HG02571 (cell line): ENCODE results near the gene TRABD2B.

Experiments
- ATAC-seq: cut with Tn5 transposase; IDR thresholded peaks from one replicate; pipeline ENCODE4 v1.9.1; 2021; ENCODE audit warnings: mild to moderate bottlenecking, moderate library complexity; ENCODE audit not compliant: unreplicated experiment

The TRABD2B gene

DNA sequence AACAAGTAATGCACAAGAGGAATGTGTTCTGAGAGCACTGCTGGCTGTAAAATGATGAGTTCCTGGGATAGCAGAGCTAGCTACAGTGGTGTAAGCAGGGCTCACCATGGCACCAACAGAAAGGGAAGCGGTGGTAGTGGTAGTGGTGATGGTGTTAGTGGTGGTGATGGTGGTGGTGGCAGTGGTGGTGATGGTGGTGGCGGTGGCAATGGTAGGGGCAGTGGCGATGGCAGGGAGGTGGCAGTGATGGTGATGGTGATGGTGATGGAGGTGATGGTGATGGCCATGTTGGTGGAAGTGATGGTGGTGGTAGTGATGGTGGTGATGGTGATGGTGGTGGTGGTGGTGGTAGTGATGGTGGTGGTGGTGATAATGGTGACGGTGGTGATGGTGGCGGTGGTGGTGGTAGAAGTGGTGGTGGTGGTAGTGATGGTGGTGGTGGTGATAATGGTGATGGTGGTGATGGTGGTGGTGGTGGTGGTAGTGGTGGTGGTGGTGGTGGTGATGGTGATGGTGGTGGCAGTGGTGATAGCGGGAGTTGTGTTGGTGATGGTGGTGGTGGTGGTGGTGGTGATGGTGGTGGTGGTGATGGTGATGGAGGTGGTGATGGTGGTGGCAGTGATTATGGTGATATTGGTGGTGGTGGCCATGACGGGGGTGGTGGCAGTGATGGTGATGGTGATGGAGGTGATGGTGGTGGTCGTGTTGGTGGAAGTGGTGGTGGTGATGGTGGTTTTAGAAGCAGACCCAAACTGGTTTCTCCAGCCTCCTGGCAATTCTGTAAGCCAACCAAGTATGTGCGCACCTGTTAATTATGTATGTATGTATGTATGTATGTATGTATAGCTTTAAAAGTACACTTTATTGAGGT, 254.1 kb downstream of the TRABD2B start:
- ATAC-seq: no peak

DNA sequence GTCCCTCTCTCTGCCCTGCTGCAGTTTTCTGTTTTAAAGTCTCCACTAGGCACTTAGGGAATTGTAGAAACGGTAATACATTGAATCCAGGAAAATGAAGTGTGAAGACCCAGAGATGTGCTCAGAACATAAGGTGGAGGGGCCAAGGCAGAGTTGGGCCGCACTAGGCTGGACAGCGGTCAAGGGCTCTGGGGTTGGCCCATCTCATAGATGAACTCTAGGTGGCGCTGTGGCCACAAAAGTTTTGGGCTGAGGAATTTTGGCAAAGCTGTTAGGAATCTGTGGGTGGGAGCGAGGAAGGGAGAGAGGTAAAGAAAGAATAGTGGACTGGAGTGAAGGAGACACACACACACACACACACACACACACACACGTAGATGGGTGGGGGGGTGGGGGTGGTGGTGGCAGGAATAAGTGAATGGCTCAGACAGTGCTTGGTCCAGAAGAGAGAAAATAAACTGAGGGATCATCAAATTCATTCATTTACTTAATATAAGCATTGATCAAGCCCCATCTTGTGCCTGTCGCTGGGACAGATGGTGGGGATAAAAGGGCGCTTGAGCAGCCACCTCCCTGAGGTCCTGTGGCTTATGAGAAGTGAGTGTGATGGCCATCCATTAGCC, 258.5 kb downstream of the TRABD2B start:
- ATAC-seq: no peak

DNA sequence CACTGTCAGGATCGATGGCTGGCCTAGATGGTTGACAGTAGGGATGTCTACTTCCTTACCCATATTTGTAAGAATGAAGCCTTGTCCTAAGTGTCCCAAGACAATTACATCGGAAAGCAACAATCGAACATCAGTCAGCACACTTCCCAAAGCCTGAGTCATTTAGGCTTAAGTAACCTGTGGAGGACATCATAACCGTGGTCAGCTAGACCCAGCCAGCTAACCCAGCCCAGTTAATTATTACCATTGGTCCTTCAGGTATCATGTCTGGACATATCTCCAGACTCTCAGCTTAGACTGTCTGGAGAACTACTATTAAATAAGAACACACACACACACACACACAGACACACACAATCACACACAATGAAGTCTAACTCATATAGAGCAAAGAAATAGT, 264.7 kb downstream of the TRABD2B start:
- ATAC-seq: no peak

DNA sequence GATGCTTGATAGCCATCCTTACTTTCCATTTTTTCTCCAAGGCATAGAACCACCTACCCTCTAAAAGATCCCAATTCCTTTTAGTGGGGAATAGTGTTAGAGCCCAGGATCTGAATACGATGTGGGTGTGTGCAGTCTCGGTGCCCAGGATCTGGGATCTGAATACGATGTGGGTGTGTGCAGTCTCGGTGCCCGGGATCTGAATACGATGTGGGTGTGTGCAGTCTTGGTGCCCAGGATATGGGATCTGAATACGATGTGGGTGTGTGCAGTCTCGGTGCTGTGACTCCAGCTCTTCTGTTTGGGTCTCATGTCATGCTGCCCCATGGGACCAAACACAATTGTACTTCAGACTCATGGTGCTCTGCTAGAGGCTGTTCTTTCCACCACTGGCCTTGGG, 265.5 kb downstream of the TRABD2B start:
- no peak for ATAC-seq

DNA sequence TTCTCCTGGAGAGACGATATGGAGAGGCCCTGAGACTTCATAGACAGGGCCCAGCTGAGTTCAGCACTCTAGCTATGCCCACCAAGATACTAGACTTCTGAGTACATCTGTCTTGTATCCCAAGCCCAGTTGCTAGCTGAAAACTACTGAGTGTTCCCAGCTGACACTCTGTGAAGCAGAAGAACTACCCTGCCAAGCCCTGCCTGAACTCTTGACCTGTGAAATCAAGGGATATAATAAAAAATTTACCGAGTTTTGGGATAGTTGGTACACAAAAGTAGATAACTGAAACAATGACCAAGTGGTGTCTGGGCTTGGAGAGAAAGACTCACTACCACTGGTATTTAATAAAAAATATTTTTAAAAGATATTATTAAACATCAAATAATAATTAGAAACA, 267.5 kb downstream of the TRABD2B start:
- no peak for ATAC-seq

DNA sequence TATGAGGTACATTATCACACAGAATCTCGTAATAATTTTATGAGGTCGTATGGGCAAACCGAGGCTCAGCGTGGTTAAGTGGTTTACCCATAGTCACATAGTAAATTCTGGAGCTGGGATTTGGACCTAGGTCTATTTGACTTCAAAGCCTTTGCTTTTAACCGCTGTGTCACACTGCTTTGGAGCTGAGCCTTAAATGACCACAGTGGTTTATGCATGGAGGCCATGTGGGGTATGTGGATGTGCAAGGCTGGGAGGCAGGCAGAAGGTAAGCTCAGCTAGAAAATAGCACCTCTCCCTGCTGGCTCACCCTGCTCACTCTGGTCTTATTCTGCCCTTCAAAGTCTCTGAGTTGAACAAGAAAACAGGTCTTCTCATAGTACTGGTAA, 269.5 kb downstream of the TRABD2B start:
- ATAC-seq: no peak

DNA sequence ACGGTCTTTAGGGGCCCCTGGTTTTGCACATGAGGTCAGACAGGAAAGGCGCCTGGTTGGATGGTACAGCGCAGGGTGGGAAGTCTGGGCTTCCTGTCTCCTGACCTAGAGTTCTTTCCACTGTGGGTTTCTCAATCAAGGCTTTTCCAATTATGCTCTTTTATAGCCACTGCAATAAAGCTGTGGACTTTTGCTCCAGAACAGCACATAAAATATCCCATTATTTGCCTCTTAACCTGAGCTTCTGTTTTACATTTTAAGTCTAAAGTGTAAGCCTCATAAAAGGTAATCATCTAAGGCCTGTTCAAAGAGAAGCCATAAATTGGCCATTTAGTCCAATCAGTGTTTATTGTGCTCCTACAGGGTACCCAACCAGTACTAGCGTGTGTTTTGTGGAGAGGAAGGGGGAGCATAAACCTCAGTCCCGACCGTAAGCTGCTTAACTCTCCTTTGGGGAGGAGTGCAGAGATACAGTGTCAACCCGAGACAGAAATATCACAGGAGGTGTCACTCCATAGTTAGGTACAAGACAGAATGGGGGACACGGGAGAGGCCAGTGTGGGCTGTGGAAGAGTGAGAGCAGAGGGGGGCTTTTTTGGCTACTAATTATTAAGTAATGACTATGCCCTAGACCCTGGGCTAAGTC, 270.0 kb downstream of the TRABD2B start:
- no peak for ATAC-seq

DNA sequence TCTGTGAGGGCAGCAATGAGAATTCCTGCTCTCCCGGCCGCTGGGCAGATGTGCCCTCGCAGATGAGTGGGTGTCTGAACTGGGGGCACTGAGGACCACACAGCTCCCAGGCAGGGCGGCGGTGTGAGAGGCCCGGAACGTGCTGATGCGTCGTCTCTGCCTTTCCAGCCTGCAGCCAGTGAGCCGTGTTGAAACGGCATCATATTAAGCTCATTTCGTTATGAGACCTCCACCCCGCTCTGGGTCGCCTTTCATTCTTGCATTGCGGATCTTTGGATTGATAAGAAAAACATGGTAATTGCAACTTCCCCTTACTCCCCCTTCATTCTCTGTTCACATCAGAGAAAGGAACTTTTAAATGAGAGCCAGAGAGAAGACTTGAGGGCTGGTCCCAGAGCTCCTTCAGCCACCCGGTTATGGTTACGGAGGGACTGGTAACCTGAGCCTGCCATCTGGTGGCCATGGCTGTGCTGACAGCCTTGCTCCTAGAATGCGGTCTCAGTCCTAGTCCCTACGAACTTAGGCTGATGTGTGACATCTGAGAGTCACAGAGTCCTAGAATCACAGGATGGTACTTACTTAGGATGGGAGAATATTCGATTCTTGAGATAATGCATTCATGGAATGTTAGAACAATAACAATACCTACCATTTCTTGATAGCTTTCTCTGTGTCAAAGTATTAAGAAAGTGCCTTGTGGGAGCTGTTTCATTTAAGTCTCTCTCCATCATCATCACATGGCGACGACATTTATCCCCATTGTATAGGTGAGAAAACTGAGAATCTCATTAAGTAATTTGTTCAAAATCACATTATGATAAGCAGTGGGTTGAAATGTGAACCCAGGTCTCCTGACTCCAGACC, 271.0 kb downstream of the TRABD2B start:
- ATAC-seq: peak; percentile 85

DNA sequence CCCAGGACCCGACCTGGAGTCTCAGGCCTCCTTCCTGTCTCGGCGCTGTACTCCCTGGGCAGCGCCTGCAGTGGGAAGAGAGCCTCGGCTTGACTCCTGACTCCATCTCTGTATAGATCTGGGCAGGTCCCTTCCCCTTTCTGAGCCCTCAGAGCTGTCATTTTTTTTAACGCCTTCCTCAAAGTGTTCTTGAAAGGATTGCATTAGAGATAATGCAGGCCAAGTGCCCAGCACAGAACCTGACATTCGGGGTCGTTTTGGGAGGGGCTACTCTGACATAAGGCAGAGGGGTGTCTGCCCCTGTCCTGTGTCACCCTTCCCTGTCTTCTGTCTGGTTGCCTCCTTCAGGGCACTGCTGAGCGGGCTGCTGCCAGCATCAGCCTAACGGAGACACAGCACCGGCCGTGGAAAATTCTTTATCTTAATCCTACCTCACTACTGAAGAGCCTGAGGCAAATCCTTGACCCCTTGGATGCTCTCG, 271.6 kb downstream of the TRABD2B start:
- no peak for ATAC-seq

DNA sequence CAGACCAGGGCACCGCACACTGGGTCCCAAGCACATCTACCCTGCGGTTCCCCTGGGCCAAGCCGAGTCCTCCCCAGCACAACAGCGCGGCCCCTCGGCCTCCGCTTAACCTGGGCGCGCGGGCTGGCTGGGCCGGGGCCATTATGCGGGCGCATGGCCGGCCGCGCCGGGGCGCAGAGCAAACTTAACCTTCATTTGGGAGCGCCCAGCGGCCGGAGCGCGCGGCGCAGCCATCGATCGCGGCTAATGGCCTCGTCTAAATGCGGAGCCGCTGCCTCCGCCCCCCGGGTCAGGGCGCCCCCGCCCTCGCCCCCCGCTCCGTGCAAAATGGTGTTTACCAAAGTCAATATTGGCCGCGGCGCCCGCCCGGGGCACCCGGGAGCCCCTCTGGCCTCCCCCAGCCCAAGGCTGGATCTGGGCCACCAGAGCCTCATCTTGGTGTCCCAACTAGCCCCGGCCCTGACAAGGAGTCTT, 272.1 kb downstream of the TRABD2B start:
- ATAC-seq: no peak

DNA sequence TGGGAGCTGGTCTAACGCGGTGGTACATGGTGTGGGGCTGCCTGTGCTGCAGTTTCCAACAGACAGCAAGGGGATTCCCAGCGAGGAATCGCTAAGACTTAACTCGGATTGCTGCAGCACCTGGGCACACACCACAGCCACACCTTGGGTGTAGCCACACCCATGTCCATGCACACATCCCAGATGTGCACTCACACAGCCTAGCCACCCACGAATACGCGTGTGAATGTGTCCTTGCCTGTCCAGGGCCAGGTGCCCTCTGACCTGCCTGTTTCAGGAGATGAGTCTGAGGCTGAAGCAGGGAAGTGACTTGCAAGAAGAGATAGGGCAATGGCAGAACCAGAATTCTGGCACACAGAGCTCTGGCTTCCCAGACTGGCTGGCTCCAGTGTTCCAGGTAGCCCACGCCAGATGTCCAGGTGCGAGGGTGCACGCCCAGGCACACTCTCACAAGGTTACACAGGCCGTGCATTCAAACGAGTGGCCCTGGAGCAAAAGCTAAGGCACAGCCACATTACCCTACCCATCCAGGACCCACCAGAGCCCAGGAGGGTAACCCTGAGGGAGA, 272.7 kb downstream of the TRABD2B start:
- no peak for ATAC-seq

DNA sequence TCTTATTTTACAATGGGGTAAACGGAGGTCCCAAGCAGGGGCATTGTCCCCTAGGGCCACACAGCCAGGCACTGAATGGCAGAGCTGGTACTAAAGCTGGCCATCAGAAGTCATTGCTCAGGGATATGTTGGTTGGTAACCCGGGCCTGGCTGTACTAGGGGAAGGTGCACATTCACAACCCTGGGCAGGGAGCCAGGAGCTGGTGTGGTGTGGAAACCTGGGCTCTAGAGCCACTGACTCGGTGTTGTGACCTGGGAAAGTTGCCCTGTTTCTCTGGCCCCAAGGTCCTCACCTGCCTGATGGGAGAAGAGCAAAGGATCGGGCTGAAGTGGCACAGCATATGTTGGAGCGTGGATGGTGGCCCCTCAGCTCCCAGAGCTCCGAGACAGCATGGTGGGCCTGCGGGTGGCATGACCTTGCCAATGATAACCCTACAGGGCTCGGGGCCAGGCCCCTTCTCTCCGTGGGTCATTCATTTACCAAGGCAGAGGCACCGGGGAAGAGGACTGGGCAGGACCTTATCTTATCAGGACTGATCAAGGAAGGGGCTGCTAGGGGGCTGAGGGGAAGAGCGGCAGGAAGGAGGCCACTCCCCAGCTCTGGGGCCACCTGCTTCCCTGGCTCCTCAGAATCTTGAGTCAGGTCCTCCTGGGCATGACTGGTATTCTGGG, 274.1 kb downstream of the TRABD2B start:
- ATAC-seq: no peak

DNA sequence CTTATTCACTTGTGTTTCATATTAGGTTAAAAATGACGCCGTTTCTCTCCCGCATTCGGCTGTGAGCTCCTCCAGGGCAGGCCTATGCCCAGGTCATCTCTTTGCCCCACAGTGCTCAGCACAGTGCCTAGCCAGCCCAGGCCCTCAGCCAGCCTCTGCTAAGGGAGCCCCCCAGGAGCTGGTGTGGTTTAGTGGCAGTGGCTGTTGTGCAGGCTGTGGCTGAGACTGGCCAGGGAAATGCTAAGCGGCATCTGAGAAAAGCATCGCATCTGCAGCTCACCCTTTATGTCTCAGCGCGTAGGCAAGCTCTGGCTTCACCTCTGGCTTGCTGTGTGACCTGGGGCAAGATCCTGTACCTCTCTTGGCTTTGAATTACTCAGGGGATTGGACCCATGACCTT, 275.1 kb downstream of the TRABD2B start:
- no peak for ATAC-seq

DNA sequence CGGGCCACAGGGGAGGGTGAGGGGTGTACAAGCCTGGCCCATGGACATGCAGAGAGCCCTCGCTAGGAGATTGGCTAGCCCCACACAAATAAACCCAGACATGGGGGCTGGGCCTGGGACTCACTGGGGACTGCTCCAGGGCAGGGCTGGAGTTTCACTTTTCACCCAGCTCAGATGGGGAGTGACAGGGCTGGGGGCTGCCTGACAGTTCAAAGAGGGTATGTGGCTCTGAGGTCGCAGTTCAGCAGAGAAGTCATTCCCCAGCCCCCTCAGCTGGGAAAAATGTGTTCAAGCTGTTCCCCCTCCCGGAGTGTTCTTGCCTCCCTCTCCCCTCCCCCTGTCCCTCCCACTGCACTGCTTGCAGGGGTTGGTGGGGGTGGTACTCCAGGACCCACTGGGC, 277.1 kb downstream of the TRABD2B start:
- ATAC-seq: no peak

DNA sequence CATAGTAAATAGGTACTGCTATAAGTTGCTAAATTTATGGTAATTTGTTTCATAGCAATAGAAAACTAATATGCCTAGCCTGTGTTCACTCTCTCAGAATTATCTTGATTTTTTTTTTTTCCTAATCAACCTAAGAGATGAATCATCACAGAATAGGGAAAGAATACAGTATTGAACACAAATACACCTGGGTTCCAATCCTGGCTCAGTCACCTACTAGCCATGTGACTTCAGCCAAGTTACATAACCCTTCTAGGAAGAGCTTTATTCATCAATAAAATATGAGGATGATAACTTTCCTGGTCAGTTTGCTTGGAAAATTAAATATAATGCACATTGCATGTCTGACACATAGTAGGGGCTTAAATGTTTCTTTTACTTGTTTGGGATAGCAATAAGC, 279.8 kb downstream of the TRABD2B start:
- ATAC-seq: no peak

DNA sequence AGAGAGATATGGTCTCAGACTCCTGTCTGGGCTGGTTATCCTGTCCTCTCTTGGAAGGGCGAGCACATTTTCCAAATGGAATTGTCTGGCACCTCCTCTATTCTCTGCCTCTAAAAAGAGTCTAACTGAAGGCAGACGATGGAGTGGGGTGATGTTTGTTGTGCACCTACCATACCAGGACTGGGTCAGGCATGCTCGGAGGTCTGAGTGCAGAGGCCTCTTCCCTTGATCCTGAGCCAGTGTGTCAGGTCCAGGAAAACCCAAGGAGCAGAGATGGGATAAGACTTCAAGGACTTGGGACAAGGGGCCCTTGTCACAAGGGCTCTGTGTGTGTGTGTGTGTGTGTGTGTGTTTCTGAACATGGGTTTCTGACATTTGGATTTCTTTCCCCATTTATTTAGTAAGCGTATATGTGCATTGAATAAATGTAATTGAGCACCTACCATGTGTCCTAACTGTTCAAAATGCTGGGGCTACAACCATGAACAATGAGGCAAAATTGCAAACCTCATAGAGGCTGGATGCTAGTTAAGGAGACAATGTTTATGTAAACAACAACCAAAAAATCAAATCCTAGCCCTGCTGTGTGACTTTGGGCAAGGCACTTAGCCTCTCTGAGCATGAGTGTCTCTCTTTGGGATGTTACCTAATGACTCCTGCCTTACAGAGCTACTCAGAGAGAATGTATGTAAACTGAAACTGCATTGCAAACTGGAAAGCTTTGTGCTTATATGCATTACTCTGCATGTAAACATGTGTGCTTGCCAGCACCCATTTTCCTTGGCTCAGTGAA, 283.0 kb downstream of the TRABD2B start:
- ATAC-seq: no peak

DNA sequence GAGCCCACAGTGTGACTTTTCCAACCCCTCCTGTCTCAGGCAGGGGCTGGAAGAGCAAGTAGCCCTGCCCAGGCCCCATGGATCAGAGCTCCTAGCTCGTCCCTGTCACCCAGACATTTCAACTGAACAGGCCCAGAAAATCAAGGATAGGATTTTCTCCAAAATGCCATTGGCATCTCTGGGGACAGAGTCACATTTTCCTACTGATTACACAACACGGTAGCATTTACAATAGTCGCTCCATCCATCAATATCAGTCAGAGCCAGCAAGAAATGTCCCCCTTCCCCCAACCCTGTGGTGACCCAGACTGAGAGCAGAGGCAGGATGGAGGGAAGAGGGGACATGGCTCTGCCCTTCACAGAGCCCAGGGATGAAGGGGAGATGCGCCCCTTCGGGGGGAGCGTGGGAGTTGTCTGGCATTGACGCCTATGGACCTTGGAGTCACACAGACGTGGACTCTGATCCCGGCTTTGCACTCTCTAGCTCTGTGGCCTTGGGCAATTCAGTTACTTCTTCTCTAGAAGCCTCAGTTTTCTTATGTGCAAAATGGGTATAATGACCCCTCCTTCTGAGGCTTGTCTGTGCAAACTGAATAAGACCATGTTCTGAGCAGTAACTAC, 283.7 kb downstream of the TRABD2B start:
- ATAC-seq: no peak

DNA sequence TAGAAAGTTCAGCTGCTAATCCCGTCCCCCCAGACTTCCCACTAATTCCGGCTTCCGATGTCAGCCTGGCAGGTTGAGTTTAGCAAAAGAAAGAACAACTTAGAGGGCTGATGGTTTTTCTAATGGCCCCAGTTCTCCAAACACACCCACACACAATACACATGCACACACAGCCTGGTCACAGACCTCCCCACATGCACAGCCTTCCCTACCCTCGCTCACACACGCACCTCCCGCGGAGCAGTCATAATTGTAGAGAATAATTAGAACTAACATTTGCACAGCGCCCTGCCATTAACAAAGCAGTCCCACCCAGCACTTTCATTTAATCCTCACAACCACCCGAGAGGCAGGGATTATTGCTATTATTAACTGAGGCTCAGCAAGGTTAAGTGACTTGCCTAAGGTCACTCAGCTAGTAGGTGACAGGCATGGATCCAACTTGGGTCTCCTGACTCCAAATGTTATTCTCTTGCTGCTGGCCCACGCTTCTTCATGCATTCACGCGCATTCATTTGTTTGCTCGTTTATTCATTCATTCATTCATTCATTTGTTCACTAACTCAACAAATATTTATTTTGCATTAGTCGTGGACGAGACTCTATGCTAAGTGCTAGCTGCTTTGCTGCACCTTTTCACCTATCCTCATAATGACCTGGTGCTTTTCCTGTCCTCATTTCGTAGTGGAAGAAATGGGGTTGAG, 284.4 kb downstream of the TRABD2B start:
- ATAC-seq: no peak
